Glomerular endothelial cell (primary cell): Measurements from ENCODE around the gene SPCS2. TPM values are rescaled to one million over a fixed set of nuclear protein-coding genes. Genes with fewer than 3 reads are reported as not detected.

Experiments
- DNase-seq: peaks from one replicate; pipeline ENCODE4 v3.0.0-alpha.2; 2011; ENCODE audit warnings: low read depth, low spot score; ENCODE audit errors: extremely low read depth
- total RNA-seq: library from RNA; depleted of rRNA; stranded (reverse); fragments of >200 nt; gene quantifications from 2 replicates; pipeline ENCODE4 v1.2.3, GENCODE V29; 2015

Gene SPCS2
- 50.9 and 53.2 TPM in 2 replicates for total RNA-seq

- DNase-seq: peak; percentile 85
Observed at GRCh38 chr11:74948898-74949752, at the start of gene SPCS2, which contains the start of gene XRRA1. SPCS2 (plus strand) TSS chr11:74949266; CDS start chr11:74949286, 20 bp downstream. XRRA1 (minus strand) TSS chr11:74949091; CDS start chr11:74940878, 8,213 bp downstream.

- no peak for DNase-seq
Observed at GRCh38 chr11:74902342-74902741, 46.7 kb upstream of the SPCS2 start.

GRCh38 chr11:74905326-74905725 lies 43.7 kb upstream of the SPCS2 start:
- DNase-seq: no peak

GRCh38 chr11:74909385-74909784 lies 39.7 kb upstream of the SPCS2 start:
- DNase-seq: no peak

GRCh38 chr11:74909812-74910211 lies 39.3 kb upstream of the SPCS2 start:
- DNase-seq: no peak

GRCh38 chr11:74923125-74923524 lies 25.9 kb upstream of the SPCS2 start:
- DNase-seq: no peak

- DNase-seq: no peak
Observed at GRCh38 chr11:74925281-74925680, 23.8 kb upstream of the SPCS2 start.

- DNase-seq: no peak
Observed at GRCh38 chr11:74926304-74927030, 22.6 kb upstream of the SPCS2 start.

- no peak for DNase-seq
Observed at GRCh38 chr11:74927496-74927895, 21.6 kb upstream of the SPCS2 start.

- DNase-seq: peak; percentile 88
Observed at GRCh38 chr11:74929431-74930363, 19.4 kb upstream of the SPCS2 start.

- DNase-seq: no peak
Observed at GRCh38 chr11:74932169-74932568, 16.9 kb upstream of the SPCS2 start.

- no peak for DNase-seq
Observed at GRCh38 chr11:74932797-74933196, 16.3 kb upstream of the SPCS2 start.

- no peak for DNase-seq
Observed at GRCh38 chr11:74933765-74934164, 15.3 kb upstream of the SPCS2 start.

- DNase-seq: no peak
Observed at GRCh38 chr11:74935285-74935684, 13.8 kb upstream of the SPCS2 start.

- DNase-seq: no peak
Observed at GRCh38 chr11:74936087-74936486, 13.0 kb upstream of the SPCS2 start.

GRCh38 chr11:74936976-74937375 lies 12.1 kb upstream of the SPCS2 start:
- DNase-seq: no peak

- DNase-seq: no peak
Observed at GRCh38 chr11:74937696-74938475, 11.2 kb upstream of the SPCS2 start.

- DNase-seq: no peak
Observed at GRCh38 chr11:74941492-74941891, 7.6 kb upstream of the SPCS2 start.

- DNase-seq: no peak
Observed at GRCh38 chr11:74942073-74942759, 6.8 kb upstream of the SPCS2 start.
